Mesenchymal stem cell (in vitro differentiated cells and primary cell): ENCODE measurements around the gene RPE.

Source experiments
- DNase-seq: peaks from one replicate; pipeline ENCODE4 v3.0.0-alpha.2; 2013
- H2AFZ ChIP-seq: one replicate; pipeline ENCODE4 v1.6.1; 2013; ENCODE audit warnings: low read depth, mild to moderate bottlenecking, control low read depth, inconsistent platforms, low read length, moderate library complexity
- H2AK5ac ChIP-seq: 2 replicates; pipeline ENCODE4 v1.6.1; 2013; ENCODE audit warnings: low read length, moderate library complexity, mild to moderate bottlenecking, inconsistent platforms; ENCODE audit not compliant: severe bottlenecking
- H2BK120ac ChIP-seq: one replicate; pipeline ENCODE4 v1.6.1; 2013; ENCODE audit warnings: low read depth, mild to moderate bottlenecking, inconsistent platforms, low read length, moderate library complexity
- H2BK12ac ChIP-seq, 2 experiments: one replicate each; pipeline ENCODE4 v1.6.1; 2013; ENCODE audit warnings: inconsistent platforms in 2 of 2, low read length in 2 of 2, mild to moderate bottlenecking in 2 of 2, moderate library complexity in 2 of 2, control low read depth in 1 of 2
- H2BK15ac ChIP-seq: one replicate; pipeline ENCODE4 v1.6.1; 2013; ENCODE audit warnings: mild to moderate bottlenecking, low read depth, inconsistent platforms; ENCODE audit not compliant: poor library complexity, severe bottlenecking
- H2BK5ac ChIP-seq: 2 replicates; pipeline ENCODE4 v1.6.1; 2013; ENCODE audit warnings: low read depth, mild to moderate bottlenecking, low read length, control low read depth, inconsistent platforms; ENCODE audit not compliant: poor library complexity, severe bottlenecking
- H3K14ac ChIP-seq, 2 experiments: one replicate each; pipeline ENCODE4 v1.6.1; 2013; ENCODE audit warnings: inconsistent platforms in 2 of 2, low read length in 2 of 2, control low read depth in 1 of 2, mild to moderate bottlenecking in 1 of 2, moderate library complexity in 1 of 2
- H3K18ac ChIP-seq, 2 experiments: one replicate each; pipeline ENCODE4 v1.6.1; 2013; ENCODE audit warnings: inconsistent platforms in 2 of 2, low read length in 2 of 2, control low read depth in 1 of 2, low read depth in 1 of 2, mild to moderate bottlenecking in 1 of 2
- H3K23ac ChIP-seq, 2 experiments: one replicate each; pipeline ENCODE4 v1.6.1; 2013; ENCODE audit warnings: inconsistent platforms in 2 of 2, low read length in 2 of 2, mild to moderate bottlenecking in 2 of 2, moderate library complexity in 2 of 2, control low read depth in 1 of 2
- H3K27ac ChIP-seq: 2 replicates; pipeline ENCODE4 v1.5.1; 2013; ENCODE audit warnings: mild to moderate bottlenecking, moderate library complexity, low read length, control low read depth, inconsistent platforms; ENCODE audit not compliant: poor library complexity, severe bottlenecking
- H3K27me3 ChIP-seq, 2 experiments: 2 replicates each; pipeline versions ENCODE4 v1.6.1 to v1.7.0; 2013; ENCODE audit warnings: low read length in 2 of 2, mild to moderate bottlenecking in 2 of 2, moderate library complexity in 2 of 2, control low read depth in 1 of 2, inconsistent platforms in 1 of 2; ENCODE audit not compliant: control insufficient read depth in 1 of 2, insufficient read depth in 1 of 2
- H3K36me3 ChIP-seq, 2 experiments: 2 replicates each; pipeline versions ENCODE4 v1.6.1 to v1.7.0; 2013; ENCODE audit warnings: low read length in 2 of 2, control low read depth in 1 of 2, inconsistent platforms in 1 of 2, low read depth in 1 of 2, mild to moderate bottlenecking in 1 of 2; ENCODE audit not compliant: insufficient read depth in 2 of 2, control insufficient read depth in 1 of 2
- H3K4ac ChIP-seq, 2 experiments: one replicate each; pipeline ENCODE4 v1.6.1; 2013; ENCODE audit warnings: inconsistent platforms in 2 of 2, low read length in 2 of 2, mild to moderate bottlenecking in 2 of 2, moderate library complexity in 2 of 2, control low read depth in 1 of 2, low read depth in 1 of 2
- H3K4me1 ChIP-seq: 2 replicates; pipeline ENCODE4 v1.6.1; 2013; ENCODE audit warnings: low read depth, low read length, control low read depth; ENCODE audit not compliant: control insufficient read depth, insufficient read depth
- H3K4me2 ChIP-seq: 2 replicates; pipeline ENCODE4 v1.6.1; 2013; ENCODE audit warnings: low read length, mild to moderate bottlenecking, inconsistent platforms; ENCODE audit not compliant: poor library complexity, severe bottlenecking
- H3K4me3 ChIP-seq, 2 experiments: 2 replicates each; pipeline versions ENCODE4 v1.5.1 to v1.7.0; 2013; ENCODE audit warnings: low read length in 2 of 2, mild to moderate bottlenecking in 2 of 2, control low read depth in 1 of 2, low read depth in 1 of 2; ENCODE audit not compliant: insufficient read depth in 1 of 2
- H3K79me1 ChIP-seq: replicated peaks from 2 replicates; pipeline ENCODE4 v1.6.1; 2013; ENCODE audit warnings: mild to moderate bottlenecking, control low read depth, low read length, inconsistent platforms; ENCODE audit not compliant: poor library complexity, severe bottlenecking
- H3K9ac ChIP-seq: 2 replicates; pipeline ENCODE4 v1.7.0; 2013; ENCODE audit warnings: mild to moderate bottlenecking, low read length, moderate library complexity
- H3K9me3 ChIP-seq: 2 replicates; pipeline ENCODE4 v1.7.0; 2013; ENCODE audit warnings: mild to moderate bottlenecking, low read length; ENCODE audit not compliant: control insufficient read depth
- H4K8ac ChIP-seq: one replicate; pipeline ENCODE4 v1.6.1; 2013; ENCODE audit warnings: inconsistent platforms, mild to moderate bottlenecking, low read length, moderate library complexity
- H4K91ac ChIP-seq: one replicate; pipeline ENCODE4 v1.6.1; 2013; ENCODE audit warnings: mild to moderate bottlenecking, low read length, inconsistent platforms
- WGBS: methylation state at CpG from one replicate; pipeline ENCODE4 v1.1.7; 2013; ENCODE audit warnings: mixed read lengths; 5-methylcytosine and 5-hydroxymethylcytosine counted together

Gene RPE

GRCh38 chr2:210000464-210001324 is 1.7 kb upstream of the RPE start:
- Histone ChIP-seq H2AFZ (no peak overlapping the region), H2BK15ac (no peak overlapping the region), H3K9ac (no peak overlapping the region), H2BK120ac (no peak overlapping the region), H3K4me3 (no peak overlapping the region), H3K9me3 (no peaks in the 10 kb centered on the region), H3K18ac (no peak overlapping the region), H2AK5ac (no peak overlapping the region), H3K27me3 (no peaks in the 10 kb centered on the region), H4K8ac (no peak overlapping the region), H3K79me1 (no peaks in the 10 kb centered on the region), H3K36me3 (no peaks in the 10 kb centered on the region), H3K23ac (no peak overlapping the region), H3K4me2 (no peak overlapping the region), H3K14ac (no peak overlapping the region), H3K4me1 (peaks cover 4% of the 10 kb centered on the region), H2BK12ac (no peak overlapping the region), H2BK5ac (no peak overlapping the region), H3K4ac (no peak overlapping the region), H3K27ac (no peak overlapping the region), H4K91ac (no peak overlapping the region)
- no peak for DNase-seq
- 97% methylated on average over 32 of the region's 32 CpGs for WGBS

DNA sequence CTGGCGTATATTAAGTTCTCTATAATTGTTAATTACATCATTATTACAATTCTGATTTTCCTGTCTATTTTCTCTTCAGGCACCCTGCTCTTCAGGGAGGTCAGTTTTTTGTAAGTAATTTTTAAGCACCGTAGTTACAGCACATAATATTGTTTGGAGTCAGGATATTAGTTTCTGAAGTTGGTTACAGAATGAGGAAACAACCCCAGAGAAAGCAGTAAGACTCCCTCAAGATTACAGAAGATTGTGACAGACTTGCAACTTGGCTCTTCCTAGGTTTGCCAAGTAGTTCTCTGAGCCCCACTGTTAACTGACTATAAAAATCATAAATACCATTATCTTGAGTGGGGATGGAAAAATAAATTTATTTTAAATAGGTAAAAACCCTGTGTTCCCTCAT is 921 bp downstream of the RPE start:
- H3K4me2 ChIP-seq = peak overlapping the region; percentile 67
- no peak overlapping the region for H2BK15ac ChIP-seq
- no peak overlapping the region for H3K18ac ChIP-seq
- H3K9me3 ChIP-seq = no peaks in the 10 kb centered on the region
- peak; percentile 30 for DNase-seq
- peaks cover 2 to 9% of the 10 kb centered on the region in 2 experiments for H3K36me3 ChIP-seq
- no peak overlapping the region for H3K14ac ChIP-seq
- H4K8ac ChIP-seq = no peak overlapping the region
- WGBS = 80% methylated on average over 1 of the region's 2 CpGs
- H3K79me1 ChIP-seq = no peaks in the 10 kb centered on the region
- H3K27me3 ChIP-seq = no peaks in the 10 kb centered on the region
- H3K4me1 ChIP-seq = peaks cover 4% of the 10 kb centered on the region
- peak overlapping the region; percentile 92 for H3K9ac ChIP-seq
- no peak overlapping the region for H4K91ac ChIP-seq
- H3K23ac ChIP-seq = no peak overlapping the region
- H3K4me3 ChIP-seq = peak overlapping the region in 1 of 2 experiments; percentile 99
- no peak overlapping the region for H2AFZ ChIP-seq
- H3K4ac ChIP-seq = no peak overlapping the region
- H2AK5ac ChIP-seq = no peak overlapping the region
- no peak overlapping the region for H2BK120ac ChIP-seq
- H2BK5ac ChIP-seq = no peak overlapping the region
- H2BK12ac ChIP-seq = no peak overlapping the region
- H3K27ac ChIP-seq = no peak overlapping the region

DNA sequence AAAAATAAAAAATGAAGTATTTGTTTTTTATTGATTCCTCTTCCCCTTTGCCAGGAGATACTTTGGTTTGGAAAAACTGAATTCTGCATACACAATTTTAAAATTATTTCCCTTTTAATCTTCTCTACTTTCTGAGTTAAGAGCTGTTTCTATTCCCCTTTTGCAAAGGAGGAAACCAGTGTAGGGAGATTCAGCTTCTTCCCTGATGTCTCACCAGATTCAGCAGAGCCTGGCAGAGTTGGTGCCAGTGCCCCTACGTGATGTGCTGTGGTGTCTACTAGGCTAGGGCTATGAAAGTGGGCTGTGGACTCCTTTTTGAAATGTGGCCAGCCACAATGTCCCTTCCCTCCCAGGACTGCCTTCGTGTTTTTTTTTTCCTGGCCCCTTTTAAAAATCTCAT is 2.4 kb downstream of the RPE start:
- no peak overlapping the region for H2BK15ac ChIP-seq
- peak overlapping the region in 1 of 2 experiments; percentile 99 for H3K4me3 ChIP-seq
- no peak overlapping the region for H4K91ac ChIP-seq
- H2BK120ac ChIP-seq = no peak overlapping the region
- H3K36me3 ChIP-seq = peaks cover 9 to 17% of the 10 kb centered on the region in 2 experiments
- H2AFZ ChIP-seq = no peak overlapping the region
- no peak for DNase-seq
- H2BK5ac ChIP-seq = no peak overlapping the region
- no peak overlapping the region for H2AK5ac ChIP-seq
- no peak overlapping the region for H3K27ac ChIP-seq
- no peak overlapping the region for H3K14ac ChIP-seq
- 100% methylated on average over 2 of the region's 2 CpGs for WGBS
- peak overlapping the region; percentile 18 for H3K9ac ChIP-seq
- no peak overlapping the region for H4K8ac ChIP-seq
- no peak overlapping the region for H3K18ac ChIP-seq
- peaks cover 5% of the 10 kb centered on the region for H3K4me1 ChIP-seq
- H2BK12ac ChIP-seq = no peak overlapping the region
- H3K9me3 ChIP-seq = no peaks in the 10 kb centered on the region
- no peak overlapping the region for H3K4me2 ChIP-seq
- no peaks in the 10 kb centered on the region for H3K79me1 ChIP-seq
- H3K4ac ChIP-seq = no peak overlapping the region
- H3K23ac ChIP-seq = no peak overlapping the region
- no peaks in the 10 kb centered on the region for H3K27me3 ChIP-seq

DNA sequence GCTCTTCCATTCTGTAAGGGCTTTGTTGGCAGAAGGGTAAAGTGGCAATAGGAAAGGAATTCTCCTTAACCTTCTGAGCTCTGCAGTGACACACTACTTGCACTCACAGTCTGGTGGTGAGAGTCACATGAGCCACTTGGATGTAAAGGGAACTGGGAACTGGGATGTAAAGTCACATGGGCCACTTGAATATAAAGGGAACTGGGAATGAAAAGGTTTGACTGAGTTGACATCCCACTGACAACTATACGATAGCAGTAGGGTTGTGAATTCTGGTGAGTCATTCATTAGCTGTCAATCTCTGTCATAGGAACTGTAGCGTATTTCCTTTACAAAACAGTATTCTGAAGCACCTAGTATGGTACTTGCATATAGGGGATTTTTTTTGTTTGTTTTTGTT is 5.5 kb downstream of the RPE start:
- H3K9ac ChIP-seq = no peak overlapping the region
- no peak overlapping the region for H3K18ac ChIP-seq

More for the DNA sequence above, 5.5 kb downstream of the RPE start:
- Histone ChIP-seq H4K91ac (no peak overlapping the region), H3K23ac (no peak overlapping the region), H2AFZ (no peak overlapping the region), H3K79me1 (no peaks in the 10 kb centered on the region), H3K4me2 (no peak overlapping the region), H3K36me3 (peaks cover 9 to 42% of the 10 kb centered on the region in 2 experiments), H3K14ac (no peak overlapping the region), H4K8ac (no peak overlapping the region), H3K27me3 (no peaks in the 10 kb centered on the region), H3K9me3 (no peaks in the 10 kb centered on the region), H3K4me3 (no peak overlapping the region), H2BK5ac (no peak overlapping the region), H2BK12ac (no peak overlapping the region), H3K27ac (no peak overlapping the region), H2AK5ac (no peak overlapping the region), H2BK15ac (no peak overlapping the region), H3K4me1 (peaks cover 5% of the 10 kb centered on the region), H2BK120ac (no peak overlapping the region), H3K4ac (no peak overlapping the region)
- WGBS = 85% methylated on average over 1 of the region's 2 CpGs
- peak; percentile 25 for DNase-seq
